ENCODE data around the gene NGLY1. TPM values are rescaled to one million over a fixed set of nuclear protein-coding genes. Genes with fewer than 3 reads are reported as not detected.

NGLY1 gene
- total RNA-seq, 1 experiment from 2014 or later, result 78.8 TPM

GRCh38 chr3:25789596-25790556, 6.6 kb upstream of the NGLY1 start, which contains the start of gene OXSM:
Gene OXSM (plus strand): TSS chr3:25790090. CDS start chr3:25791021, 931 bp downstream.
- Histone ChIP-seq H3K4me1 (ENCODE audit: low read length) (peaks cover 28% of the 10 kb centered on the region), H3K9ac (ENCODE audit: low read length) (peak within 1 kb of the TSS; percentile 76), H3K27me3 (ENCODE audit: low read length) (no peaks in the 10 kb centered on the region), H3K79me2 (ENCODE audit: low read length) (peaks cover 14% of the 10 kb centered on the region), H3K36me3 (ENCODE audit: insufficient read depth, low read length) (no peaks in the 10 kb centered on the region), H3K9me3 (ENCODE audit: low read length) (no peaks in the 10 kb centered on the region), H2AFZ (ENCODE audit: low read length) (peak within 1 kb of the TSS; percentile 24), H3K9me2 (replicated peaks; ENCODE audit: insufficient read depth, low read length) (no peaks in the 10 kb centered on the region; the same call in 1 of the 2 replicates), H3K27ac (ENCODE audit: low read length) (peak within 1 kb of the TSS; percentile 86), H3K4me2 (ENCODE audit: low read depth, low read length, poor library complexity, severe bottlenecking) (peak within 1 kb of the TSS; percentile 96), H4K20me1 (ENCODE audit: insufficient read depth, low read depth, low read length) (no peaks in the 10 kb centered on the region), H3K4me3 (ENCODE audit: low read length) (peak within 1 kb of the TSS; percentile 72)
- peak; percentile 99 for DNase-seq

GRCh38 chr3:25789209-25789595, 6.0 kb upstream of the NGLY1 start:
- peaks cover 14% of the 10 kb centered on the region for H3K79me2 ChIP-seq (ENCODE audit: low read length)

GRCh38 chr3:25787689-25788088, 4.4 kb upstream of the NGLY1 start:
- H3K9me3 ChIP-seq (ENCODE audit: low read length), result no peaks in the 10 kb centered on the region
- H4K20me1 ChIP-seq (ENCODE audit: insufficient read depth, low read depth, low read length), result no peaks in the 10 kb centered on the region
- no peaks in the 10 kb centered on the region; the same call in 1 of the 2 replicates for H3K9me2 ChIP-seq (replicated peaks; ENCODE audit: insufficient read depth, low read length)
- H3K27me3 ChIP-seq (ENCODE audit: low read length), result no peaks in the 10 kb centered on the region
- H3K4me3 ChIP-seq (ENCODE audit: low read length), result no peak overlapping the region
- DNase-seq, result no peak
- no peak overlapping the region for H2AFZ ChIP-seq (ENCODE audit: low read length)
- peak overlapping the region; percentile 96 for H3K4me2 ChIP-seq (ENCODE audit: low read depth, low read length, poor library complexity, severe bottlenecking)
- no peak overlapping the region for H3K9ac ChIP-seq (ENCODE audit: low read length)
- no peak overlapping the region for H3K27ac ChIP-seq (ENCODE audit: low read length)
- peaks cover 40% of the 10 kb centered on the region for H3K4me1 ChIP-seq (ENCODE audit: low read length)
- peaks cover 15% of the 10 kb centered on the region for H3K79me2 ChIP-seq (ENCODE audit: low read length)
- H3K36me3 ChIP-seq (ENCODE audit: insufficient read depth, low read length), result no peaks in the 10 kb centered on the region

More at GRCh38 chr3:25789209-25789595, 6.0 kb upstream of the NGLY1 start:
- Histone ChIP-seq H3K9me2 (replicated peaks; ENCODE audit: insufficient read depth, low read length) (no peaks in the 10 kb centered on the region; the same call in 1 of the 2 replicates), H3K9me3 (ENCODE audit: low read length) (no peaks in the 10 kb centered on the region), H3K4me3 (ENCODE audit: low read length) (peak overlapping the region; percentile 72), H3K27me3 (ENCODE audit: low read length) (no peaks in the 10 kb centered on the region), H4K20me1 (ENCODE audit: insufficient read depth, low read depth, low read length) (no peaks in the 10 kb centered on the region), H3K27ac (ENCODE audit: low read length) (peak overlapping the region; percentile 86), H3K4me1 (ENCODE audit: low read length) (peaks cover 34% of the 10 kb centered on the region), H3K36me3 (ENCODE audit: insufficient read depth, low read length) (no peaks in the 10 kb centered on the region), H3K9ac (ENCODE audit: low read length) (peak overlapping the region; percentile 76), H3K4me2 (ENCODE audit: low read depth, low read length, poor library complexity, severe bottlenecking) (peak overlapping the region; percentile 96), H2AFZ (ENCODE audit: low read length) (peak overlapping the region; percentile 24; the same call in 1 of the 2 replicates)
- no peak for DNase-seq

GRCh38 chr3:25785826-25786225, 2.6 kb upstream of the NGLY1 start:
- no peaks in the 10 kb centered on the region for H3K9me3 ChIP-seq (ENCODE audit: low read length)
- H3K9me2 ChIP-seq (replicated peaks; ENCODE audit: insufficient read depth, low read length), result no peaks in the 10 kb centered on the region
- peaks cover 31% of the 10 kb centered on the region for H3K79me2 ChIP-seq (ENCODE audit: low read length)
- no peak overlapping the region for H3K9ac ChIP-seq (ENCODE audit: low read length)
- H2AFZ ChIP-seq (ENCODE audit: low read length), result no peak overlapping the region
- no peaks in the 10 kb centered on the region for H3K27me3 ChIP-seq (ENCODE audit: low read length)
- H3K36me3 ChIP-seq (ENCODE audit: insufficient read depth, low read length), result no peaks in the 10 kb centered on the region
- H3K4me1 ChIP-seq (ENCODE audit: low read length), result peaks cover 48% of the 10 kb centered on the region
- no peak overlapping the region for H3K27ac ChIP-seq (ENCODE audit: low read length)
- no peaks in the 10 kb centered on the region for H4K20me1 ChIP-seq (ENCODE audit: insufficient read depth, low read depth, low read length)
- DNase-seq, result no peak
- no peak overlapping the region for H3K4me3 ChIP-seq (ENCODE audit: low read length)
- no peak overlapping the region for H3K4me2 ChIP-seq (ENCODE audit: low read depth, low read length, poor library complexity, severe bottlenecking)

GRCh38 chr3:25784971-25785370, 1.7 kb upstream of the NGLY1 start:
- Histone ChIP-seq H3K9ac (ENCODE audit: low read length) (no peak overlapping the region), H3K9me3 (ENCODE audit: low read length) (no peaks in the 10 kb centered on the region), H3K4me1 (ENCODE audit: low read length) (peaks cover 44% of the 10 kb centered on the region), H3K79me2 (ENCODE audit: low read length) (peaks cover 39% of the 10 kb centered on the region), H3K27me3 (ENCODE audit: low read length) (no peaks in the 10 kb centered on the region), H3K4me2 (ENCODE audit: low read depth, low read length, poor library complexity, severe bottlenecking) (no peak overlapping the region), H3K9me2 (replicated peaks; ENCODE audit: insufficient read depth, low read length) (no peaks in the 10 kb centered on the region), H4K20me1 (ENCODE audit: insufficient read depth, low read depth, low read length) (no peaks in the 10 kb centered on the region), H2AFZ (ENCODE audit: low read length) (no peak overlapping the region), H3K4me3 (ENCODE audit: low read length) (no peak overlapping the region), H3K27ac (ENCODE audit: low read length) (no peak overlapping the region), H3K36me3 (ENCODE audit: insufficient read depth, low read length) (0 out of 2 replicates have a peak, but pooled peaks cover 7% of the 10 kb centered on the region)
- no peak for DNase-seq

GRCh38 chr3:25783661-25784512, 644 bp upstream of the NGLY1 start:
- Histone ChIP-seq H4K20me1 (ENCODE audit: insufficient read depth, low read depth, low read length) (no peaks in the 10 kb centered on the region), H3K4me3 (ENCODE audit: low read length) (peak overlapping the region; percentile 64), H3K27ac (ENCODE audit: low read length) (no peak overlapping the region), H3K9me2 (replicated peaks; ENCODE audit: insufficient read depth, low read length) (no peaks in the 10 kb centered on the region), H3K9ac (ENCODE audit: low read length) (peak overlapping the region; percentile 75), H2AFZ (ENCODE audit: low read length) (peak overlapping the region; percentile 44), H3K27me3 (ENCODE audit: low read length) (no peaks in the 10 kb centered on the region), H3K4me1 (ENCODE audit: low read length) (peaks cover 41% of the 10 kb centered on the region), H3K9me3 (ENCODE audit: low read length) (no peaks in the 10 kb centered on the region), H3K4me2 (ENCODE audit: low read depth, low read length, poor library complexity, severe bottlenecking) (peak overlapping the region; percentile 81), H3K79me2 (ENCODE audit: low read length) (peaks cover 43% of the 10 kb centered on the region), H3K36me3 (ENCODE audit: insufficient read depth, low read length) (peaks cover 12% of the 10 kb centered on the region; the same call in 1 of the 2 replicates)
- DNase-seq, result peak; percentile 72

- peaks cover 51% of the 10 kb centered on the region for H3K79me2 ChIP-seq (ENCODE audit: low read length)
- peak overlapping the region; percentile 85 for H3K27ac ChIP-seq (ENCODE audit: low read length)
- peak overlapping the region; percentile 77 for H3K4me2 ChIP-seq (ENCODE audit: low read depth, low read length, poor library complexity, severe bottlenecking)
- H3K36me3 ChIP-seq (ENCODE audit: insufficient read depth, low read length), result peaks cover 23% of the 10 kb centered on the region
- no peaks in the 10 kb centered on the region for H3K27me3 ChIP-seq (ENCODE audit: low read length)
- H3K4me1 ChIP-seq (ENCODE audit: low read length), result peaks cover 28% of the 10 kb centered on the region
- DNase-seq, result no peak
- peak overlapping the region; percentile 90 for H3K9ac ChIP-seq (ENCODE audit: low read length)
- H3K4me3 ChIP-seq (ENCODE audit: low read length), result peak overlapping the region; percentile 73
- no peaks in the 10 kb centered on the region for H4K20me1 ChIP-seq (ENCODE audit: insufficient read depth, low read depth, low read length)
- no peak overlapping the region; the same call in 1 of the 2 replicates for H2AFZ ChIP-seq (ENCODE audit: low read length)
- H3K9me2 ChIP-seq (replicated peaks; ENCODE audit: insufficient read depth, low read length), result no peaks in the 10 kb centered on the region
- no peaks in the 10 kb centered on the region for H3K9me3 ChIP-seq (ENCODE audit: low read length)
Observed at GRCh38 chr3:25782636-25782937, 656 bp downstream of the NGLY1 start.
